NCI-H226 (cell line): Measurements from ENCODE around the gene HOXB4.

Source experiments
- DNase-seq: peaks from one replicate; pipeline ENCODE4 v3.0.0-alpha.2; 2015

Gene HOXB4

DNA sequence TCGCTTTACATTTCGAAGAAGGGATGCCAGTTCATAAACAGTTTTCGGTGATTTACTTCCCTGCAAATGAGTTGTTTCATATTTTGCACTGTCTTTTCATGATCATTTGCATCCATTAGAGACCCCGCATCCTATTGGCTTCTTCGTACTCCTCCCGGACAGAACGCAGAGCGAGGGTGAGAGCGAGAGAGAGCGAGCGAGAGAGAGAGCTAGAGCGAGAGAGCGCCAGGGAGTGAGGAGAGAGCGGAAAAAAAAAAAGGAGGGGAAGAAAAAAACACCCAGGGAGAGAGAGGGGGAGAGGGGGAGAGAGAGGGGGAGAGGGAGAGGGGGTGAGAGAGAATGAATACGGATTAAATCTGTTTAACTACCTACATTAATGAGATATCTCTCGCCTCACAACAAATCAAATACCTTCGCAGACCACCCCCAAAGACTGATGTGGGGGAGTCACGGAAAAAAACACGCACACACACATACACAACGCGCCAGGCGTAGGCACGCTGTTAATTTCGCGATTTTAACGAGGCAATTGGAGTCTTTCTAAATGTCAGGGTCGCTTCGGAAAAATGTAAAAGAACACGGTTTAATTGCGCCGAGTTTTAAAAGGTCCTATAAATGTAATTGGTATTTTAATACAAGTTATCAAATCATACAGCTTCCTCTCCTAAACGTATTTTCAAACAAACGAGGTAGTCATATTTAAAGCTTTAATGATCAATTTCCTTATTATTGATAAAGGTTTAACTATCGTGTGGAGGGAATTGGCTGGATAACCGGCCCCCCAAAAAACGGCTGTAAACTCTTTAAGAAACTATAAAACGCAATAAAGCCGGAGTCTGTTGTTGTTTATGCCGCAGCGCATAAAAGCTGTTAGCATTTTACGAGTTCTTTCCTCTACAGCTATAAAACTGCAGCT is 37.2 kb upstream of the HOXB4 start, which contains the start of gene HOXB8:
TSS of gene HOXB8 (minus strand) at position 246 of the 916 bp plus-strand sequence. CDS start 588 bp downstream, outside the sequence.
- no peak for DNase-seq

DNA sequence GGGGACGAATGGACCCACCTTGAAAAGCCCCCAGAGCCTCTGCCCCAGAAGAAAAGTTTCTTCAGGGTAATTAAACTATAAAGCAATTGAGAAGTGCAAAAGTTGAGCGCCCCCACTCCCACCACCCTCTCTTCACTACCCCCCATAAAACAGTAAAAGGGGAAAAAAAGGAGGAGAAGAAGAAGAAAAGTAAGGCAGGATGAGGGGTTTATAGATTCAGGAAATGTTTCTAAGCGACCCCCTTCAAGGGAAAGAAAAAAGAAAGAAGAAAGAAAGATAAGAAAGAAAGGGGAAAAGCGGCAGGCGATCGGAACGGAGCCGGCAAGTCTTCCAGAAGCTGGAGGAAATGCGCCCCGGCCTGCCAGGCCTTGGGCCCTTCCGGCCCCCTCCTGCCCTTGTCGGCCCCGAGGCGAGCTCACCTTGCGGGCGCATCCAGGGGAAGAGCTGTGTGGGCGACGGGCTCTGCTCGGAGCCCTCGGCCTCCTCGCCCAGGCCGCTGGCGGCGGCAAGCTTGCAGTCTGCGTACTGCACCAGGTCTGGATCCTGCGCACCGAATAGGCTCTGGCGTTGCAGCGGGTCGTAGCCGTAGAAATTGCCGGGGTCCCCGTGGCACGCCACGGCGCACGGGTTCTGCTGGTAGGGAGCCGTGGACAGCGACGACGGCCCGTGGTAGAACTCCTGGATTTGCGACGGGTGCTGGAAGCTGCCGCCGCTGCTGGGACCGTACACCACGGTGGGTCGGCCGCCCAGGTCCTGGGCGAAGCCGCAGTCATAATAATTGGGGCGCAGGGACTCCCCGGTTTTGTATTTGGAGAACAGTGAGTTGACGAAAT is 35.9 kb upstream of the HOXB4 start:
- DNase-seq = no peak

GRCh38 chr17:48612854-48613691 is 34.9 kb upstream of the HOXB4 start:
- no peak for DNase-seq

DNA sequence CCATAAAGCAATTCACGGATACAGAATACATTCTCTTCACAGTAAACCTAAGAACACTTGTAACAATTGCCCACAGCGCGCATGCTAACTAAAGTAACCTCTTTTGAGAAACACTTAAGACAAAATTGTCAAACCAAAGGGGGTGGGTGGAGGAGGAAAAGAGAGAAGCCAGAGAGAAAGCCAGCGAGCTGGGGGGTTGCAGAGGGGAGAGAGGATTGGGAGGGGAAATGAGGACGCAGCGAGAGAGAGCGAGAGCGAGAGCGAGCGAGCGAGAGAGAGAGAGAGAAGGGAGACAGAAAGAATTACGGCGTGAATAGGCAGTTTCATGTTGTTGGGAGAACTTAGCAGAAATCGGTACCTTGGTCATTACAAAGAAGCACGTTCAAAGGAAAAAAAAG is 34.3 kb upstream of the HOXB4 start:
- no peak for DNase-seq

GRCh38 chr17:48611681-48612455 is 33.7 kb upstream of the HOXB4 start:
- DNase-seq = no peak

GRCh38 chr17:48611213-48611612 is 33.1 kb upstream of the HOXB4 start:
- DNase-seq = no peak

GRCh38 chr17:48610282-48611211 is 32.4 kb upstream of the HOXB4 start, which contains the start of gene HOXB7:
TSS of gene HOXB7 (minus strand) at chr17:48611017. CDS start at chr17:48610918, 99 bp downstream.
- no peak for DNase-seq

- DNase-seq = no peak
These were observed 31.7 kb upstream of the HOXB4 start for GRCh38 chr17:48609759-48610281.

GRCh38 chr17:48609033-48609432 is 30.9 kb upstream of the HOXB4 start:
- no peak for DNase-seq

DNA sequence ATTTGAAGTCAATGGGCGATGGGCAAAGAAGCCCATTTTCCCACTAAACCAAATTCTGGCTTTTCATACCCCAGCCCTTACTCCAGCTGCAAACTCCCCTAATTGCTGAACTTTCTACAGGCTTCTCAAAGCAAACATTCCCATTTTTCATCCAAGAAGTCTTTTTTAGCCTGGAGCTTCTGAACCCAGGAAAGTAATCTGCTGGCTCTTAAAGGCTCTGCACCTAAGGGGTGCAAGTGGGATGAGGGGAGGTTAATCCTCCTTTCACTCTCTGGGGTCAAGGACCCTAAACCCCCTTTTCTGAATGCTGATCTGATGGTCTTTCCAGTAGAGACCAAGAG is 30.3 kb upstream of the HOXB4 start:
- DNase-seq = no peak

GRCh38 chr17:48606892-48607614 is 28.9 kb upstream of the HOXB4 start:
- no peak for DNase-seq

- DNase-seq = no peak
These were observed 28.1 kb upstream of the HOXB4 start for GRCh38 chr17:48605991-48606891.

DNA sequence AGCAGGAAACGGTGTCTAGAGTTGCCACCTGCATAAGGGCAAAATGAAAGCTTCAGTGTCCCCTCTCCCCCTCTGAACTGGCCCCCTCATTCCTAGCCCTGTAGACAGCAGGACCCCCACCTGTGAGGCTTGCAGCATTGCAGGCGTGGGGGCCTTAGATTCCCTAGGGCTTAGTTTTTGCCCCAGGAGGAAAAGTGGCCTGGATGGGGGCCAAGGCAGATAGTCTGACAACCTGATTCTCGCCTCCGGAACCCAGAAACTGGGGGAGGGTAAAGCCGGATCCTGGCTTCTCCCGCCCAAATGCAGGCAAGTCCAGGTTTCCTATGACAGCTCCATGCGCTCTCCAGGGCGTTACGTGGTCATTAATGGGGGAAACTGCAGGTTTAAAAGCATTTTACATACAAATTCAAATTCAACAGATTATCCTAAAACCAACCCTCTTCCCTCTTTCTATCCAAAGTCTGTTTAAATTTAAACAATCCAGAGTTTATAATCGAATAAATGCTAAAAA is 27.3 kb upstream of the HOXB4 start:
- no peak for DNase-seq

- no peak for DNase-seq
These were observed 26.7 kb upstream of the HOXB4 start, which contains the start of gene HOXB6 for GRCh38 chr17:48604770-48605329. TSS of gene HOXB6 (minus strand) at chr17:48604986. CDS start at chr17:48598150, 6,836 bp downstream.

GRCh38 chr17:48603959-48604769 is 26.0 kb upstream of the HOXB4 start:
- no peak for DNase-seq

- no peak for DNase-seq
These were observed 23.6 kb upstream of the HOXB4 start for GRCh38 chr17:48601539-48602425.
